Activated T-helper 1 cell treated with anti-CD3 and anti-CD28 coated beads, Interleukin-12 subunit alpha, Interleukin-12 subunit beta, Interleukin-2, Interleukin-4 antibody, amounts not matched to agents 30 ng/mL and 10 ng/mL and 1 ng/mL, durations not matched to agents 14 hours and 24 hours and 36 hours (primary cell): ENCODE results near the gene ZFP62. TPM values are rescaled to one million over a fixed set of nuclear protein-coding genes. Genes with fewer than 3 reads are reported as not detected.

Experiments used
- DNase-seq: peaks from one replicate; pipeline ENCODE4 v3.0.0; 2021; ENCODE audit warnings: low spot score
- H3K27ac Mint-ChIP-seq: one replicate; pipeline ENCODE4 v1.8.0; 2021; ENCODE audit warnings: mild to moderate bottlenecking, mixed read lengths
- H3K27me3 Mint-ChIP-seq: one replicate; pipeline ENCODE4 v1.8.0; 2022; ENCODE audit warnings: mild to moderate bottlenecking, moderate library complexity, mixed read lengths; ENCODE audit not compliant: insufficient read depth
- H3K36me3 Mint-ChIP-seq: one replicate; pipeline ENCODE4 v1.8.0; 2021; ENCODE audit warnings: low read depth, mixed read lengths
- H3K4me1 Mint-ChIP-seq: one replicate; pipeline ENCODE4 v1.8.0; 2021; ENCODE audit warnings: low read depth, mixed read lengths
- H3K4me3 Mint-ChIP-seq: one replicate; pipeline ENCODE4 v1.8.0; 2021; ENCODE audit warnings: mild to moderate bottlenecking, moderate library complexity, mixed read lengths
- H3K9me3 Mint-ChIP-seq: one replicate; pipeline ENCODE4 v1.8.0; 2021; ENCODE audit warnings: mixed read lengths
- intact Hi-C: fragments of 100-400 bp; cut with micrococcal nuclease; formaldehyde crosslinking; loops from one replicate; pipeline ENCODE4 v1.15.1; 2024
- total RNA-seq: library from RNA; stranded (reverse); gene quantifications from 2 replicates; pipeline ENCODE4 v1.2.3, GENCODE V29; 2022

Gene ZFP62
- total RNA-seq, 1 donor from 2014 or later = 28.5 TPM

- H3K4me1 Mint-ChIP-seq = peaks cover 78% of the 10 kb centered on the region
- peak overlapping the region; percentile 94 for H3K4me3 Mint-ChIP-seq
- peak overlapping the region; percentile 76 for H3K27ac Mint-ChIP-seq
- H3K9me3 Mint-ChIP-seq = no peaks in the 10 kb centered on the region
- intact Hi-C loops = loop anchor here (5.0 to 10.0 kb wide), 2 partner anchors 357 to 385 kb away; no protein-coding TSS in a partner anchor
- H3K36me3 Mint-ChIP-seq = peaks cover 42% of the 10 kb centered on the region
- DNase-seq = no peak
- H3K27me3 Mint-ChIP-seq = no peaks in the 10 kb centered on the region
These were observed 60.9 kb downstream of the ZFP62 start for GRCh38 chr5:180799902-180800801.

- Mint-ChIP-seq H3K9me3 (no peaks in the 10 kb centered on the region), H3K27me3 (no peaks in the 10 kb centered on the region), H3K36me3 (peaks cover 38% of the 10 kb centered on the region), H3K27ac (peak overlapping the region; percentile 57), H3K4me1 (peaks cover 73% of the 10 kb centered on the region), H3K4me3 (peak overlapping the region; percentile 94)
- intact Hi-C loops = no loop called here
- DNase-seq = no peak
These were observed 61.9 kb downstream of the ZFP62 start for GRCh38 chr5:180799194-180799593.

- Mint-ChIP-seq H3K4me1 (peaks cover 75% of the 10 kb centered on the region), H3K9me3 (no peaks in the 10 kb centered on the region), H3K4me3 (no peak overlapping the region), H3K27ac (peak overlapping the region; percentile 36), H3K27me3 (no peaks in the 10 kb centered on the region), H3K36me3 (peaks cover 41% of the 10 kb centered on the region)
- intact Hi-C loops = no loop called here
- no peak for DNase-seq
These were observed 62.9 kb downstream of the ZFP62 start for GRCh38 chr5:180798193-180798592.

Other genes starting within 250 kb of the ZFP62 start
- 0.86 and 1.8 TPM in 2 replicates for gene FLT4, start 211.7 kb downstream of the ZFP62 start, total RNA-seq
- gene OR2Y1, start 121.2 kb downstream of the ZFP62 start, total RNA-seq = not detected in 2 replicates
- gene MGAT1, start 58.5 kb downstream of the ZFP62 start, total RNA-seq = 106 and 107 TPM in 2 replicates
- not detected in 2 replicates for gene BTNL8, start 37.9 kb upstream of the ZFP62 start, total RNA-seq
- gene BTNL3, start 127.6 kb upstream of the ZFP62 start, total RNA-seq = not detected in 2 replicates
- gene BTNL9, start 179.0 kb upstream of the ZFP62 start, total RNA-seq = not detected in 2 replicates